ENCODE results near the gene HOXA1.

- TF ChIP-seq CTCF (IDR thresholded peaks at IDR 0.05; ENCODE audit: insufficient read depth, low read length) (no peak), POLR2AphosphoS5 (IDR thresholded peaks at IDR 0.05; ENCODE audit: low read depth) (no peak), REST (IDR thresholded peaks at IDR 0.05; ENCODE audit: insufficient replicate concordance, low read depth) (no peak), GABPA (IDR thresholded peaks at IDR 0.05; ENCODE audit: low read depth) (no peak), SPI1 (IDR thresholded peaks at IDR 0.05; ENCODE audit: borderline replicate concordance, low read depth) (no peak)
Observed at GRCh38 chr7:27121684-27122076, 25.9 kb upstream of the HOXA1 start.

All from HL-60 (cell line).